Transverse colon (tissue), 4 donors: ENCODE results near the gene GJB5. TPM values are rescaled to one million over a fixed set of nuclear protein-coding genes. Genes with fewer than 3 reads are reported as not detected.

Experiments used
- DNase-seq: peaks from one replicate; pipeline ENCODE4 v3.0.0-alpha.2; 2019
- H3K27ac ChIP-seq, 4 donors: fragments of 200-600 bp; sonication (generic); 2 replicates each; pipeline ENCODE4 v1.5.1; 2016 to 2018; ENCODE audit warnings: inconsistent platforms in 4 of 4
- H3K27me3 ChIP-seq: fragments of 200-600 bp; sonication (generic); 2 replicates; pipeline ENCODE4 v1.5.1; 2017; ENCODE audit warnings: inconsistent platforms
- H3K36me3 ChIP-seq, 4 donors: fragments of 200-600 bp; sonication (generic); 2 replicates each; pipeline ENCODE4 v1.5.1; 2017 to 2019; ENCODE audit warnings: inconsistent platforms in 4 of 4
- H3K4me1 ChIP-seq, 4 donors: fragments of 200-600 bp; sonication (generic); 2 replicates each; pipeline ENCODE4 v1.5.1; 2017 to 2020; ENCODE audit warnings: inconsistent platforms in 4 of 4
- H3K4me3 ChIP-seq, 4 donors: fragments of 200-600 bp; sonication (generic); 1 replicate in 1 of 4; 2 replicates in 3 of 4; pipeline versions ENCODE4 v1.5.1 to v1.6.1; 2017 to 2019; ENCODE audit warnings: inconsistent platforms in 4 of 4
- H3K9me3 ChIP-seq, 2 donors: fragments of 200-600 bp; sonication (generic); 2 replicates each; pipeline ENCODE4 v1.5.1; 2017 to 2019; ENCODE audit warnings: inconsistent platforms in 2 of 2
- EP300 ChIP-seq: sonication (generic); formaldehyde crosslinking; IDR thresholded peaks from one replicate; pipeline ENCODE4 v1.6.1; 2017; ENCODE audit warnings: antibody characterized with exemption, low read depth
- POLR2A ChIP-seq: fragments of 450-650 bp; IDR thresholded peaks from one replicate; pipeline ENCODE4 v1.6.1; 2016; ENCODE audit warnings: antibody characterized with exemption, mild to moderate bottlenecking, moderate library complexity
- POLR2AphosphoS5 ChIP-seq, 3 donors: sonication (generic); formaldehyde crosslinking; IDR thresholded peaks; one replicate each; pipeline ENCODE4 v1.6.1; 2016; ENCODE audit warnings: antibody characterized with exemption in 3 of 3
- WGBS, 2 donors: methylation state at CpG; one replicate each; pipeline ENCODE4 v1.1.5; 2018; ENCODE audit warnings: low coverage in 1 of 2; 5-methylcytosine and 5-hydroxymethylcytosine counted together
- in situ Hi-C, 4 donors: fragments of 200-750 bp; cut with MboI; loops; one replicate each; pipeline versions ENCODE4 v1.15.0 to v1.15.1; 2017; ENCODE audit warnings: low sequenced_read_pairs in 3 of 4, low pct_ligation_motif_present in 1 of 4, low pct_unique_long_range_greater_than_20kb in 1 of 4
- intact Hi-C: fragments of 100-400 bp; cut with DNase I; formaldehyde crosslinking; loops from one replicate; pipeline ENCODE4 v1.15.1; 2023; ENCODE audit warnings: low total_unique reads
- total RNA-seq, 4 donors: library from RNA; depleted of rRNA; stranded (reverse); fragments of >200 nt; gene quantifications; one replicate each; pipeline ENCODE4 v1.1.0, GENCODE V29; 2016
- TF ChIP-seq, protein P1 (sequence below), 5 experiments: fragments of 200-600 bp in 3 of 5; fragments of 450-650 bp in 2 of 5; sonication (generic) in 3 of 5; IDR thresholded peaks; 1 replicate in 2 of 5; 2 replicates in 3 of 5; pipeline ENCODE4 v1.5.1; 2016 to 2017; ENCODE audit warnings: antibody characterized with exemption in 5 of 5, inconsistent platforms in 3 of 5, mild to moderate bottlenecking in 2 of 5, moderate library complexity in 1 of 5

Gene GJB5
- total RNA-seq, 4 donors from 2014 or later: not detected

DNA sequence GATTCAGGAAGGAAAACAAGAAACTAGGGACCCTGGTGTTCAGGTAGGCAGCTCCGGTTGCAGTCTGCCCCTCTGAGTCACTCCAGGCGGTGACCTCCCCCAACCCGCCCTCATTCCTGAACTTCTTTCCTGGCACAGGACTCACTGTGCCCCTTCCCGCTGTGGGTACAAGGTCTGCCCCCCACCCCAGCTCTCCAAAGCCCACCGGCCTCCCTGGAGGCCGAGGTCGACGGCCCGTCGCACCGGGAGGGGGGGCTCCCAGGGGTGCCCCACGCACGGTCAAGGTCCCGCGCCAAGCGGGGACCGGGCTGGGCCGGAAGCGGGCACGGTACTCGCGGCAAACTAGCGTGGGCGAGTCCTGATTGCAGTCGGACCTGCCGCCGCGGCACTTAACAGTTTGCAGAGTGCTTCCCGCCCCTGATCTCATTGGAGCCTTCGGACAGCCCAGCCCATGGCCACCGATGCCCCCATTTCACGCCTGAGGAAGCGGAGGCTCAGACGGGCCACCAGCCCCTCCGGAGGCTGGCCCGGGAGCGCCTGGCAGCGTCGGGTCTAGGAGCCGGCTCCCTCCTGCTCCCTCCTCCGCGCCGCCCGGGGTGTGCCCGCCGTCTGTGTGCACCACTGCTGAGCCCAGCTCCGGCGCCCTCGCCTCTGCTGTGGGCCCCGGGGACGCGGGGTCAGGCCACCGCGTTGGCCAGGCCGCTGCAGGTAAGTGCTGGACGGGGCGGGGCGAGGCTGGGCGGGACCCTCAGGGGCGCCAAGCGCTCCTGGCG lies 26.4 kb downstream of the GJB5 start, which contains the start of gene GJB3:
Gene GJB3 (plus strand): TSS at position 144 of the 773 bp plus-strand sequence. CDS start 3,549 bp downstream, outside the sequence.
- WGBS, 2 donors: 6% methylated on average over 58 of the region's 62 CpGs; no CpG with 5 or more reads in 1 of the 2 donors
- DNase-seq: peak; percentile 47
- peaks cover 0 to 37% (median 22%) of the 10 kb centered on the region in 4 donors for H3K4me1 ChIP-seq
- TF ChIP-seq POLR2A: peak; percentile 15
- no peak for TF ChIP-seq EP300
- H3K36me3 ChIP-seq: no peaks in the 10 kb centered on the region
- H3K4me3 ChIP-seq: peak within 1 kb of the TSS in 3 of 4 donors; percentile 26 to 49 (median 27)
- intact Hi-C loops (no loop called here), in situ Hi-C loops (no loop called here)
- H3K27me3 ChIP-seq: peaks cover 37% of the 10 kb centered on the region
- H3K27ac ChIP-seq: peak within 1 kb of the TSS; percentile 55 to 79 (median 72)
- H3K9me3 ChIP-seq: no peaks in the 10 kb centered on the region

DNA sequence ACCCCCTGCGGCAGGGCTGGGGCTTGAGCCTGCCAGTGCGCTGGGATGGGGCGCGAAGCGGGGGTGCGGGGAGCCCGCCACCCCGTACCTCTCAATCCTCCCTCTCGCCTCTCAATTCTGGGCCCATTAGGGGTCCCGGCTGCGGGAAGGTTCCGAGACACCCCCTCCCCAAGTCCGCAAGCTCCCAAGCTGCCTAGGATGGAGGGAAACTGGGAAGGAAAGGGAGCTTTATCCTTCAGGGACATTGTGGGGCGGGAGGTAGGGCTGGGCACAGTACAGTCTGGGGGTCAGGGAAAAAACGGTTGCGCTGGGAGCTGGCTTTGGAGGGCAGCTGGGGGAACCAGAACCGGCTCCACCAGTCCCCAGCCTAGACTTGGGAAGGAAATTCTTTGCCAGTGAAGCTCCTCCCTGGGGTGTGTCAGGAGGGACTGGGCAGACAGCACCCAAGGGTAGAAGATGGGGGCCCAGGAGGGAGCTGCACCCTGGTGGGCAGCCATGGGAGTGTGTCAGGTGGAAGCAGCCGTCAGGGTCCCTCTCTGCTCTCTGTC lies 27.1 kb downstream of the GJB5 start:
- TF ChIP-seq EP300 (no peak), POLR2AphosphoS5 (IDR thresholded peaks at IDR 0.05) (peak in 1 of 3 donors; percentile 21), POLR2A (peak; percentile 39)
- peak overlapping the region; percentile 55 to 79 (median 72) for H3K27ac ChIP-seq
- H3K9me3 ChIP-seq: no peaks in the 10 kb centered on the region
- H3K4me3 ChIP-seq: peak overlapping the region in 3 of 4 donors; percentile 26 to 49 (median 27)
- peak; percentile 74 for DNase-seq
- no peaks in the 10 kb centered on the region for H3K36me3 ChIP-seq
- intact Hi-C loops (no loop called here), in situ Hi-C loops (no loop called here)
- peaks cover 35% of the 10 kb centered on the region for H3K27me3 ChIP-seq
- peaks cover 0 to 37% (median 22%) of the 10 kb centered on the region in 4 donors for H3K4me1 ChIP-seq
- 0 to 8% methylated on average over 2 to 10 of the region's 18 CpGs for WGBS, 2 donors

GRCh38 chr1:34784751-34785221 lies 29.9 kb downstream of the GJB5 start:
- H3K9me3 ChIP-seq: no peaks in the 10 kb centered on the region
- no peak for DNase-seq
- no peak overlapping the region for H3K4me3 ChIP-seq
- intact Hi-C loops: no loop called here
- TF ChIP-seq POLR2AphosphoS5 (IDR thresholded peaks at IDR 0.05) (no peak), POLR2A (no peak), EP300 (no peak)
- TF ChIP-seq, protein P1, sequence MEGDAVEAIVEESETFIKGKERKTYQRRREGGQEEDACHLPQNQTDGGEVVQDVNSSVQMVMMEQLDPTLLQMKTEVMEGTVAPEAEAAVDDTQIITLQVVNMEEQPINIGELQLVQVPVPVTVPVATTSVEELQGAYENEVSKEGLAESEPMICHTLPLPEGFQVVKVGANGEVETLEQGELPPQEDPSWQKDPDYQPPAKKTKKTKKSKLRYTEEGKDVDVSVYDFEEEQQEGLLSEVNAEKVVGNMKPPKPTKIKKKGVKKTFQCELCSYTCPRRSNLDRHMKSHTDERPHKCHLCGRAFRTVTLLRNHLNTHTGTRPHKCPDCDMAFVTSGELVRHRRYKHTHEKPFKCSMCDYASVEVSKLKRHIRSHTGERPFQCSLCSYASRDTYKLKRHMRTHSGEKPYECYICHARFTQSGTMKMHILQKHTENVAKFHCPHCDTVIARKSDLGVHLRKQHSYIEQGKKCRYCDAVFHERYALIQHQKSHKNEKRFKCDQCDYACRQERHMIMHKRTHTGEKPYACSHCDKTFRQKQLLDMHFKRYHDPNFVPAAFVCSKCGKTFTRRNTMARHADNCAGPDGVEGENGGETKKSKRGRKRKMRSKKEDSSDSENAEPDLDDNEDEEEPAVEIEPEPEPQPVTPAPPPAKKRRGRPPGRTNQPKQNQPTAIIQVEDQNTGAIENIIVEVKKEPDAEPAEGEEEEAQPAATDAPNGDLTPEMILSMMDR (IDR thresholded peaks at IDR 0.05): no peak
- H3K4me1 ChIP-seq: peaks cover 0 to 37% (median 23%) of the 10 kb centered on the region in 4 donors
- H3K27me3 ChIP-seq: peaks cover 30% of the 10 kb centered on the region
- WGBS, 2 donors: 91% methylated on average over 26 of the region's 28 CpGs; no CpG with 5 or more reads in 1 of the 2 donors
- H3K27ac ChIP-seq: no peak overlapping the region
- H3K36me3 ChIP-seq: no peaks in the 10 kb centered on the region
- in situ Hi-C loops: no loop called here

DNA sequence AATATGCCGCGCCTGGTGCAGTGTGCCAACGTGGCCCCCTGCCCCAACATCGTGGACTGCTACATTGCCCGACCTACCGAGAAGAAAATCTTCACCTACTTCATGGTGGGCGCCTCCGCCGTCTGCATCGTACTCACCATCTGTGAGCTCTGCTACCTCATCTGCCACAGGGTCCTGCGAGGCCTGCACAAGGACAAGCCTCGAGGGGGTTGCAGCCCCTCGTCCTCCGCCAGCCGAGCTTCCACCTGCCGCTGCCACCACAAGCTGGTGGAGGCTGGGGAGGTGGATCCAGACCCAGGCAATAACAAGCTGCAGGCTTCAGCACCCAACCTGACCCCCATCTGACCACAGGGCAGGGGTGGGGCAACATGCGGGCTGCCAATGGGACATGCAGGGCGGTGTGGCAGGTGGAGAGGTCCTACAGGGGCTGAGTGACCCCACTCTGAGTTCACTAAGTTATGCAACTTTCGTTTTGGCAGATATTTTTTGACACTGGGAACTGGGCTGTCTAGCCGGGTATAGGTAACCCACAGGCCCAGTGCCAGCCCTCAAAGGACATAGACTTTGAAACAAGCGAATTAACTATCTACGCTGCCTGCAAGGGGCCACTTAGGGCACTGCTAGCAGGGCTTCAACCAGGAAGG lies 30.5 kb downstream of the GJB5 start:
- DNase-seq: no peak
- in situ Hi-C loops: no loop called here
- no peak overlapping the region for H3K27ac ChIP-seq
- H3K36me3 ChIP-seq: no peaks in the 10 kb centered on the region
- no peaks in the 10 kb centered on the region for H3K9me3 ChIP-seq
- intact Hi-C loops: no loop called here
- H3K4me1 ChIP-seq: peaks cover 0 to 36% (median 23%) of the 10 kb centered on the region in 4 donors
- 83 to 92% methylated on average over 8 to 22 of the region's 22 CpGs for WGBS, 2 donors
- no peak overlapping the region for H3K4me3 ChIP-seq
- H3K27me3 ChIP-seq: peaks cover 26% of the 10 kb centered on the region
- TF ChIP-seq POLR2A: no peak
- TF ChIP-seq, protein P1 (IDR thresholded peaks at IDR 0.05): no peak
- TF ChIP-seq EP300: no peak
- no peak for TF ChIP-seq POLR2AphosphoS5 (IDR thresholded peaks at IDR 0.05)
